GM21619 (cell line): ENCODE data around the gene KDM4B.
"Not testable (repeated sequence)": the region's sequence is repeated elsewhere in the genome, so short reads cannot be mapped to it uniquely, and the experiment has no call there.

Experiments
- ATAC-seq: cut with Tn5 transposase; IDR thresholded peaks from one replicate; pipeline ENCODE4 v1.9.1; 2021; ENCODE audit not compliant: unreplicated experiment

The KDM4B gene

GRCh38 chr19:5160158-5160795 lies 191.4 kb downstream of the KDM4B start:
- not testable (repeated sequence) for ATAC-seq

- not testable (repeated sequence) for ATAC-seq
Observed at GRCh38 chr19:5164845-5165696, 196.2 kb downstream of the KDM4B start.

GRCh38 chr19:5165697-5166019 lies 196.7 kb downstream of the KDM4B start:
- no peak for ATAC-seq

- no peak for ATAC-seq
Observed at GRCh38 chr19:5166262-5166661, 197.3 kb downstream of the KDM4B start.

- ATAC-seq, result no peak
Observed at GRCh38 chr19:5170329-5170745, 201.4 kb downstream of the KDM4B start.

- no peak for ATAC-seq
Observed at GRCh38 chr19:5171711-5172110, 202.8 kb downstream of the KDM4B start.

- no peak for ATAC-seq
Observed at GRCh38 chr19:5172859-5173630, 204.1 kb downstream of the KDM4B start.

GRCh38 chr19:5173993-5174392 lies 205.1 kb downstream of the KDM4B start:
- no peak for ATAC-seq

- no peak for ATAC-seq
Observed at GRCh38 chr19:5177745-5178450, 209.0 kb downstream of the KDM4B start.

- no peak for ATAC-seq
Observed at GRCh38 chr19:5178841-5179240, 209.9 kb downstream of the KDM4B start.

- ATAC-seq, result no peak
Observed at GRCh38 chr19:5179256-5179655, 210.3 kb downstream of the KDM4B start.

- no peak for ATAC-seq
Observed at GRCh38 chr19:5181329-5181728, 212.4 kb downstream of the KDM4B start.

- ATAC-seq, result no peak
Observed at GRCh38 chr19:5182751-5183150, 213.8 kb downstream of the KDM4B start.

- ATAC-seq, result no peak
Observed at GRCh38 chr19:5183616-5184015, 214.7 kb downstream of the KDM4B start.

GRCh38 chr19:5184930-5185329 lies 216.0 kb downstream of the KDM4B start:
- ATAC-seq, result no peak

GRCh38 chr19:5186293-5187050 lies 217.6 kb downstream of the KDM4B start:
- no peak for ATAC-seq

GRCh38 chr19:5188548-5189317 lies 219.8 kb downstream of the KDM4B start:
- no peak for ATAC-seq

GRCh38 chr19:5189318-5189607 lies 220.3 kb downstream of the KDM4B start:
- ATAC-seq, result no peak

GRCh38 chr19:5191091-5191490 lies 222.2 kb downstream of the KDM4B start:
- ATAC-seq, result no peak

- ATAC-seq, result no peak
Observed at GRCh38 chr19:5192568-5192967, 223.7 kb downstream of the KDM4B start.
